Coronary artery (tissue), 2 donors: ENCODE results near the gene ACO2.

Source experiments
- DNase-seq: peaks from one replicate; pipeline ENCODE4 v3.0.0-alpha.2; 2017; ENCODE audit warnings: low spot score
- H3K27ac ChIP-seq, 2 donors: fragments of 200-600 bp; sonication (generic); one replicate each; pipeline ENCODE4 v1.5.1; 2016 to 2019
- H3K4me3 ChIP-seq: fragments of 200-600 bp; sonication (generic); 2 replicates; pipeline ENCODE4 v1.5.1; 2016; ENCODE audit warnings: mild to moderate bottlenecking, moderate library complexity
- CTCF ChIP-seq: fragments of 200-600 bp; sonication (generic); IDR thresholded peaks from one replicate; pipeline ENCODE4 v1.5.1; 2019; ENCODE audit warnings: antibody characterized with exemption

ACO2 gene

DNA sequence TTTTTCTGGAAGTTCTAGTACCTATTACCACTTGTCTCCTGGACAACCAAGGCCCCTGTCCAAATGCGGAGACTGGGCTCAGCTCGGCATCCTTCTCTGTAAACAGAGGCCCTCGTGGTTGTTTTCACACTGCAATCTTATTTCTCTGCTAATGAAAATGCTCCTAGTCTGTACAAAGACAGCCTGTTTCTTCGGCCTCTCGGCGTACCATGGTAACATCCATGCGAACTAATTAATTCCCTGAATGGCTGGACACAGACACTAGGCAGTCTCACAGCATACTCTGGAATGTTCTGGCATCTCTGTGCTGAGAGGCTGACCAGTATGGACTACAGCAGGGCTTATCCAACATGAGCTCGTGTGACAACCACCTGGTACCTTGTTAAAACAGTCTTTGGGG lies 69.7 kb downstream of the ACO2 start:
- no peak for DNase-seq
- no peak for TF ChIP-seq CTCF
- Histone ChIP-seq H3K27ac (no peak overlapping the region), H3K4me3 (no peak overlapping the region)

DNA sequence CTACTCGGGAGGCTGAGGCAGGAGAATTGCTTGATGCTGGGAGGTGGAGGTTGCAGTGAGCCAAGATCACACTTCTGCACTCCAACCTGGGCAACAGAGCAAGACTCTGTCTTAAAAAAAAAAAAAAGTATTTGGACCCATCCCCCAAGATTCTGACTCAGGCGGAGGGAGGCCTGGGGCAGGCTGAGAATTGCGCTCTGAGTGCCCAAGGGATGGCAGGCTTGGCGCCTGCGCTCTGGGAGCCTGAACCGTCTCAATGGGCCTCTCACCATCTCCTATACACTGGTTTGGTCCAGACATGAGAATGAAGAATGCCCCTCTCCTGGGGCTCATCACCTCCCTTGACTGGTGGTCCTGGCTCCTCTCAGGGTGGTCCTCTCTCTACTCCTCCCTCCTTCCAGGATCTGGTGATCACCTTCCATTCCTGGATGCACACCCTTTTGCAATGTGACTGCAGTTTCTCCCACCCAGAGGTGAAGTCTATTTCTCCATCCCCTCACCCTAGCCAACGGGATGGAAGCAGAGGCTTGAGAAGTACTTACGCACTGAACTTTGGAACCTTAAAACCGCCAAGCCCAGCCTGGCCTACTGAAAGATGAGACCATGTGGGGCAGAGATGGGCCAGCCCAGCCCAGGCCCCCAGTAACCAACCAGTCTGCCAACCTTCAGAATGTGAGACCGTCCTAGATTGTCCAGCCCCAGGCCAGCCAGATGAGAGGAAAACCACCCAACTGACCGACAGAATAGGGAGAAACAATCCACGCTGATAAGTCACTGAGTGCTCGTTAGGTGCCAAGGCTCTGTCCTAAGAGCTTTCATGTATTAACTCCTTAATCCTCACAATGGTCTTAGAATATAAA lies 70.5 kb downstream of the ACO2 start:
- Histone ChIP-seq H3K4me3 (no peak overlapping the region), H3K27ac (no peak overlapping the region)
- TF ChIP-seq CTCF = no peak
- no peak for DNase-seq

GRCh38 chr22:41540006-41540315 lies 71.0 kb downstream of the ACO2 start:
- H3K27ac ChIP-seq = no peak overlapping the region
- DNase-seq = no peak
- H3K4me3 ChIP-seq = no peak overlapping the region
- no peak for TF ChIP-seq CTCF

GRCh38 chr22:41540365-41540764 lies 71.4 kb downstream of the ACO2 start:
- H3K4me3 ChIP-seq = no peak overlapping the region
- H3K27ac ChIP-seq = no peak overlapping the region
- TF ChIP-seq CTCF = no peak
- DNase-seq = no peak

DNA sequence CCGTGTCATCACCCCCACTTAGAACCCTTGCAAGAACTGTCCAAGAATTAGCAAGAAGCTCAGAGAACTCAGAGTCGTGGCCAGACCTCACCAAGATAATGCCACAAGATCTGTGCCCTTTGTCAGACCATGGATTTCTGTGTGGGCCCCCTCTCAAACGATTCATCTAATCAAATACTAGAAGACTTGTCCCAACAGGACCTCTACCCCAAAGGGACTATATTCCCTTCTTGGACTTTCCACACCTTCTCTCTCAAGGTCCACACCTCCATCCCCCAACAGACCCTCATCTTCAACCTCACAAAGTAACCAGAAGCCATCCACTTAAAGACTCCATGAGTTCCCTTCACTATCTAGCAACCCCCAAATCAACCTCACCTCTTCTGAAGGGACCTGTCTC lies 72.6 kb downstream of the ACO2 start:
- no peak for TF ChIP-seq CTCF
- no peak overlapping the region for H3K4me3 ChIP-seq
- H3K27ac ChIP-seq = no peak overlapping the region
- DNase-seq = no peak

- TF ChIP-seq CTCF = no peak
- no peak for DNase-seq
- Histone ChIP-seq H3K4me3 (no peak overlapping the region), H3K27ac (no peak overlapping the region)
These were observed 73.3 kb downstream of the ACO2 start for GRCh38 chr22:41542224-41542623.
